SK-N-DZ (cell line): ENCODE results near the gene ELMO1.
A peak's percentile ranks its signal among the peaks of the same experiment; 100 is the strongest.

ENCODE experiments used
- DNase-seq: peaks from one replicate; pipeline ENCODE4 v3.0.0-alpha.2; 2015; ENCODE audit warnings: low spot score

The ELMO1 gene

GRCh38 chr7:37315772-37316715, 132.6 kb downstream of the ELMO1 start:
- no peak for DNase-seq

GRCh38 chr7:37312608-37313007, 136.1 kb downstream of the ELMO1 start:
- no peak for DNase-seq

- DNase-seq: no peak
These were observed 137.3 kb downstream of the ELMO1 start for GRCh38 chr7:37311355-37311754.

- DNase-seq: no peak
These were observed 138.2 kb downstream of the ELMO1 start for GRCh38 chr7:37310327-37311080.

- no peak for DNase-seq
These were observed 139.2 kb downstream of the ELMO1 start for GRCh38 chr7:37309493-37309892.

- DNase-seq: no peak
These were observed 143.7 kb downstream of the ELMO1 start for GRCh38 chr7:37304921-37305320.

GRCh38 chr7:37297546-37297945, 151.1 kb downstream of the ELMO1 start:
- DNase-seq: no peak

GRCh38 chr7:37295401-37295800, 153.3 kb downstream of the ELMO1 start:
- no peak for DNase-seq

GRCh38 chr7:37290731-37291130, 157.9 kb downstream of the ELMO1 start:
- DNase-seq: no peak

GRCh38 chr7:37289781-37290180, 158.9 kb downstream of the ELMO1 start:
- peak; percentile 84 for DNase-seq

GRCh38 chr7:37289367-37289766, 159.3 kb downstream of the ELMO1 start:
- peak; percentile 47 for DNase-seq

- DNase-seq: no peak
These were observed 161.4 kb downstream of the ELMO1 start for GRCh38 chr7:37287131-37287855.

GRCh38 chr7:37286454-37286832, 162.2 kb downstream of the ELMO1 start:
- no peak for DNase-seq

GRCh38 chr7:37285706-37286453, 162.8 kb downstream of the ELMO1 start:
- DNase-seq: no peak

- peak; percentile 65 for DNase-seq
These were observed 163.8 kb downstream of the ELMO1 start for GRCh38 chr7:37284805-37285231.

- DNase-seq: no peak
These were observed 164.4 kb downstream of the ELMO1 start for GRCh38 chr7:37284285-37284684.

- DNase-seq: no peak
These were observed 164.9 kb downstream of the ELMO1 start for GRCh38 chr7:37283716-37284115.

- peak; percentile 67 for DNase-seq
These were observed 165.7 kb downstream of the ELMO1 start for GRCh38 chr7:37282927-37283326.

GRCh38 chr7:37282093-37282444, 166.6 kb downstream of the ELMO1 start:
- no peak for DNase-seq

GRCh38 chr7:37281368-37282092, 167.1 kb downstream of the ELMO1 start:
- no peak for DNase-seq

- DNase-seq: no peak
These were observed 171.2 kb downstream of the ELMO1 start for GRCh38 chr7:37277513-37277912.
